PC-3 (cell line): ENCODE data around the gene KRT86. TPM values are rescaled to one million over a fixed set of nuclear protein-coding genes. Genes with fewer than 3 reads are reported as not detected.

Experiments used
- ATAC-seq: fragments of 200-7000 bp; cut with Tn5 transposase; 2 replicates; pipeline ENCODE4 v1.9.1; 2020; ENCODE audit warnings: mild to moderate bottlenecking, moderate library complexity
- BruUV-seq: library from RNA; stranded (reverse); fragments of 400-500 nt; replicated peaks from 2 replicates; lab custom pipeline; 2021; lab: Mats Ljungman, UMichigan
- CTCF ChIA-PET: fragments of 300-600 bp; sonication (Branson Sonifier 250); formaldehyde crosslinking; loops from one replicate; lab custom pipeline; 2022; ENCODE audit warnings: antibody characterized with exemption; lab: Charles Lee
- POLR2A ChIA-PET: fragments of 300-600 bp; sonication (Branson Sonifier 250); formaldehyde crosslinking; loops from one replicate; lab custom pipeline; 2022; ENCODE audit warnings: antibody characterized with exemption; ENCODE audit not compliant: unreplicated experiment; lab: Charles Lee
- DNase-seq: peaks from one replicate; pipeline ENCODE4 v3.0.0-alpha.2; 2015
- H2AFZ ChIP-seq: fragments of 300-600 bp; sonication (generic); 2 replicates; pipeline ENCODE4 v1.6.0; 2016; ENCODE audit warnings: antibody characterized with exemption, low read length
- H3F3A ChIP-seq: fragments of 300-600 bp; sonication (generic); one replicate; pipeline ENCODE4 v1.6.0; 2017; ENCODE audit warnings: antibody characterized with exemption, low read length, control low read depth, mild to moderate bottlenecking; ENCODE audit not compliant: unreplicated experiment
- H3K27ac ChIP-seq: fragments of 300-600 bp; sonication (generic); 2 replicates; pipeline ENCODE4 v1.5.1; 2016; ENCODE audit warnings: mild to moderate bottlenecking, low read length
- H3K27me3 ChIP-seq: fragments of 300-600 bp; sonication (generic); 2 replicates; pipeline ENCODE4 v1.6.1; 2016; ENCODE audit warnings: low read length, mixed read lengths
- H3K36me3 ChIP-seq: fragments of 300-600 bp; sonication (generic); 2 replicates; pipeline ENCODE4 v1.6.1; 2016; ENCODE audit warnings: low read depth, mixed run types, low read length, mixed read lengths
- H3K4me1 ChIP-seq: fragments of 300-600 bp; sonication (generic); 2 replicates; pipeline ENCODE4 v1.5.1; 2016; ENCODE audit warnings: low read length; ENCODE audit not compliant: insufficient read depth
- H3K4me2 ChIP-seq: fragments of 300-600 bp; sonication (generic); 2 replicates; pipeline ENCODE4 v1.6.0; 2016; ENCODE audit warnings: low read length
- H3K4me3 ChIP-seq: fragments of 300-600 bp; sonication (generic); 2 replicates; pipeline ENCODE4 v1.5.1; 2016; ENCODE audit warnings: mild to moderate bottlenecking, low read length, mixed read lengths
- H3K79me2 ChIP-seq: fragments of 300-600 bp; sonication (generic); 2 replicates; pipeline ENCODE4 v1.6.1; 2017; ENCODE audit warnings: low read length, mixed read lengths
- H3K9ac ChIP-seq: fragments of 300-600 bp; sonication (generic); 2 replicates; pipeline ENCODE4 v1.6.0; 2016; ENCODE audit warnings: mild to moderate bottlenecking, low read length
- H3K9me2 ChIP-seq: fragments of 300-600 bp; sonication (generic); replicated peaks from 2 replicates; pipeline ENCODE4 v1.6.1; 2016; ENCODE audit warnings: mixed run types, low read length, mixed read lengths
- H3K9me3 ChIP-seq: fragments of 300-600 bp; sonication (generic); 2 replicates; pipeline ENCODE4 v1.6.1; 2016; ENCODE audit warnings: low read length, mixed read lengths
- H4K20me1 ChIP-seq: fragments of 300-600 bp; sonication (generic); 2 replicates; pipeline ENCODE4 v1.6.1; 2016; ENCODE audit warnings: low read length, mixed read lengths
- CTCF ChIP-seq: fragments of 300-600 bp; sonication (generic); conservative IDR thresholded peaks from 2 replicates; pipeline ENCODE4 v1.5.1; 2017; ENCODE audit warnings: antibody characterized with exemption, low read depth, mild to moderate bottlenecking, low read length
- EZH2 ChIP-seq: fragments of 300-600 bp; sonication (generic); IDR thresholded peaks from one replicate; pipeline ENCODE4 v1.6.1; 2017; ENCODE audit warnings: antibody characterized with exemption, mild to moderate bottlenecking, low read length; ENCODE audit not compliant: unreplicated experiment
- EZH2phosphoT487 ChIP-seq: fragments of 300-600 bp; sonication (generic); IDR thresholded peaks from 2 replicates; pipeline ENCODE4 v1.6.1; 2018; ENCODE audit warnings: mild to moderate bottlenecking, antibody characterized with exemption, low read length, borderline replicate concordance
- intact Hi-C: fragments of 100-400 bp; cut with micrococcal nuclease; formaldehyde crosslinking; loops from 2 replicates; pipeline ENCODE4 v1.9.0; 2023
- total RNA-seq: library from RNA; depleted of rRNA; stranded (reverse); fragments of >200 nt; gene quantifications from 2 replicates; pipeline ENCODE4 v1.2.3, GENCODE V29; 2014

KRT86 gene
- total RNA-seq, 1 experiment from 2014 or later = 1.2 TPM

- BruUV-seq = TSS peak; percentile 29
- Histone ChIP-seq H3K9ac (peak overlapping the region; percentile 92), H3K4me3 (peak overlapping the region; percentile 94), H3K9me3 (no peaks in the 10 kb centered on the region), H3K27ac (peak overlapping the region; percentile 91), H3K27me3 (no peaks in the 10 kb centered on the region), H4K20me1 (peaks cover 36% of the 10 kb centered on the region), H2AFZ (no peak overlapping the region), H3K4me1 (peaks cover 83% of the 10 kb centered on the region), H3K36me3 (peaks cover 54% of the 10 kb centered on the region), H3K4me2 (peak overlapping the region; percentile 99), H3K79me2 (peaks cover 77% of the 10 kb centered on the region), H3K9me2 (no peaks in the 10 kb centered on the region), H3F3A (peaks cover 28% of the 10 kb centered on the region)
- DNase-seq (peak; percentile 3), ATAC-seq (no peak)
- intact Hi-C loops = no loop called here
- POLR2A ChIA-PET = interaction anchor here (0.6 kb wide), 2 partner anchors 74 to 100 kb away, joined by 3 to 7 read pairs; no protein-coding TSS in a partner anchor
- TF ChIP-seq EZH2 = no peak
- no peak for TF ChIP-seq CTCF
- TF ChIP-seq EZH2phosphoT487 = no peak
- CTCF ChIA-PET = interaction anchor here (1.2 kb wide), 1 partner anchor 45 kb away, joined by 3 read pairs; no protein-coding TSS in a partner anchor
Observed at GRCh38 chr12:52234223-52234810, 40.1 kb upstream of the KRT86 start.

GRCh38 chr12:52235001-52235764 lies 39.3 kb upstream of the KRT86 start:
- H3K9ac ChIP-seq = peak overlapping the region; percentile 92
- H3K27me3 ChIP-seq = no peaks in the 10 kb centered on the region
- no peak overlapping the region for H2AFZ ChIP-seq
- ATAC-seq (no peak), DNase-seq (peak; percentile 41)
- peak overlapping the region; percentile 99 for H3K4me2 ChIP-seq
- intact Hi-C loops = no loop called here
- peaks cover 77% of the 10 kb centered on the region for H3K79me2 ChIP-seq
- H3K9me2 ChIP-seq = no peaks in the 10 kb centered on the region
- no peaks in the 10 kb centered on the region for H3K9me3 ChIP-seq
- peak overlapping the region; percentile 91 for H3K27ac ChIP-seq
- TF ChIP-seq EZH2 (no peak), EZH2phosphoT487 (no peak), CTCF (no peak)
- H4K20me1 ChIP-seq = peaks cover 36% of the 10 kb centered on the region
- H3K4me3 ChIP-seq = peak overlapping the region; percentile 94
- ChIA-PET CTCF (interaction anchor here (0.5 to 1.2 kb wide), 5 partner anchors 41 to 91 kb away, joined by 3 to 6 read pairs (median 3); no protein-coding TSS in a partner anchor), POLR2A (interaction anchor here (0.6 to 1.5 kb wide), 2 partner anchors 24 to 88 kb away, joined by 3 to 5 read pairs; no protein-coding TSS in a partner anchor)
- TSS peak; percentile 80 for BruUV-seq
- H3F3A ChIP-seq = peaks cover 30% of the 10 kb centered on the region
- H3K4me1 ChIP-seq = peaks cover 83% of the 10 kb centered on the region
- peaks cover 61% of the 10 kb centered on the region for H3K36me3 ChIP-seq
